ENCODE data around the gene STK32C.

The STK32C gene

DNA sequence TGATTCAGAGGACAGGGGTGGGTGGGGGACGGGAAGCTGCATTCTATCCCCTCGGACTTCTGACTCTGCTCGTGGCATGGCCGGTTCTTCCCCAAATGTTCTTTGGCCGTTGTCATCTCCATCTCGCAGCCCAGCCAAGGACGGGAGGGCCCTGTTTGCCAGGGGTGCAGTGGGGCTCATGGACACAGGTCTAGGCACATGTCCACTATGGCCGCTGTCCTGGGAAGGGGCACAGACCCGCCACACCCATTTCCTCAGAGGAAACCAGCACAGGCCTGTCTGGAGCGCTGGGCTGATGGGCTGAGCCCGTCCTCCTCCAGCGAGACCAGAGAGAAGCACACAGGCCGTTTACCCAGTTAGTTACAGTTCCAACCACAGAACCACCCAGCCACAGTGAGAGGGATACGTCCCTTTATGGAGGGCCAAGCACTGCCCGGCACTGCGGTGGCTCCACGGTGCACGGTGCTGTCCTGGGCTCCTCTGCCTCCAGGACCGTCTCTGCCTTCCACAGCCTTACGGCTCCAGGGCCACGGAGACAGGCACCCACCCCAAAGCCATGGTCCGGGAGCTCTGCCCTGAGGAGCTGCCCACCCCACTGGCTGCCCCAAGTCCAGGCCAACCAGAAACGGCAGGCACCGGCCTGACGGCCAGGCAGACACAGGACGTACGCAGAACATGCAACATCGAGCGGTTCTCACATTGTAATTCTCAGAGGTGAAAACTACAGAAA, 100.8 kb downstream of the STK32C start:
- DNase-seq: no peak

- no peak for DNase-seq
Measured at GRCh38 chr10:132206377-132206745, 101.4 kb downstream of the STK32C start.

DNA sequence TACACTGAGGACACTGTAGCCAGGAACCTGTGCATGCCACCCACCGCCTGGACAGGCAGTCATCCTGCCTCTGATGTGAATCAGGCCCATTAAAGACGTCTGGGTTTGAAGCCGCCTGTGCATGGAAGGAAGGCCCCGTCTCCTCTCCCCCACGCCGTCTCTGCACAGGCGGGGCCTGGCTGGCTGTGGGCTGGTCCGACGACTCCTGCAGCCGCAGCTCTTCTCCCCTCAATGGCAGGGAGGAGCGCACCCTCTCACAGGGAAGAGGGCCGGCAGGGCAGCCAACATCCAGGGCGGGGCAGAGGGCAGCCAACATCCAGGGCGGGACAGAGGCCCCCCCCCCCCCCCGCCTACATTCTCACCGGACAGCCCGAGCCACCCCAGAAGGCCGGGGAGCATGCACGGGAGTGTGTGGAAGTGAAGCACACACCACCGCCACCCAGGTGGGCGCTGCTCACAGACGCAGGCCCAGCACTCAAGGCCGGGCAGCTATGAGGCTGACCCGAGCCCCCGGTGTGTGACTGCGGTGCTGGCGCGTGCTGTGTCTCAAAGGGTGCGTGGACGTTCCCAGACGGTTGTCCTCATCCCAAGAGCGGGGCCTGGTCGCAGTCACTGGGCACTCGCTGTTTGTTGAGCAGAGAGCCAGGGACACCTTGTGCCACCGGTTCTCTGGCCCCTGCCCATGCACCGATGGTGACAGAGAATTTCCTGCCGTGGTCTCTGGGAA, 101.9 kb downstream of the STK32C start:
- DNase-seq: no peak

- DNase-seq: no peak
Measured at GRCh38 chr10:132204781-132205473, 102.8 kb downstream of the STK32C start.

GRCh38 chr10:132204078-132204780, 103.5 kb downstream of the STK32C start:
- no peak for DNase-seq

DNA sequence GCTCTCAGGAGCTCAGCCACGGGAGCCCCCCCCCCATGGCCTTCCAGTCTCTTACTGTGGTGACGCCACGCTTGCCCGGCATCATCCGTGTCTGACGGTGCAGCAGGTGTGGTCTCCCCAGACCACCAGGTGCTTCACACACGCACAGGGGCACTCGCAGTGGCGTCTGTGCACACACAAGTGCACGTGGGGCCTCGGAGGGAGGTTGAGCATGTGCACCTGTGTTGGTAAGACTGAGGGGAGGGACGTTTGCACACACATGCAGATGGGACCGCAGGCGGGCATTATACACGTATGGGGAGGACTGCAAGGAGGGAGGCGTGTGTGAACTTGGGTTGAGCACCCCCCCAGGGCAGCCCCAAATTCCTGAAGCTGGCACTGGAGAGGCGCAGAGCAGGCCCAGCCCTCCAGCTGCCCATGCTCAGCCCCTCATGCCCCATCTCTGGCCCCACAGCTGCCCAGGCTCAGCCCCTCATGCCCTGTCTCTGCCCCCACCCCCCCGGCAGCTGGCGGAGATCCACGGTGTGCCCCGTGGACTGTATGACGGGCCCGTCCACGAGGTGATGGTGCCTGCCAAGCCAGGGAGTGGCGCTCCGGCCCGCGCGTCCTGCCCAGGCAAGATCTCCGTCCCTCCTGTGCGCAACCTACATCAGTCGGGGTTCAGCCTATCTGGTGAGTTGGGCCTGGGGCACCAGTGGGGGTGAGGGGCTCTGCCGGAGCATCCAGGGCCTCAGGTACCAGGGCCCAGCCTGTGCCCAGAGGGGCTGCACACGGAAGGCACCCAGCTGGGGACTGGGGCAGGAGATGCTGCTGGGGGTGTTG, 104.3 kb downstream of the STK32C start:
- DNase-seq: no peak

- DNase-seq: no peak
Measured at GRCh38 chr10:132202070-132202970, 105.4 kb downstream of the STK32C start.

DNA sequence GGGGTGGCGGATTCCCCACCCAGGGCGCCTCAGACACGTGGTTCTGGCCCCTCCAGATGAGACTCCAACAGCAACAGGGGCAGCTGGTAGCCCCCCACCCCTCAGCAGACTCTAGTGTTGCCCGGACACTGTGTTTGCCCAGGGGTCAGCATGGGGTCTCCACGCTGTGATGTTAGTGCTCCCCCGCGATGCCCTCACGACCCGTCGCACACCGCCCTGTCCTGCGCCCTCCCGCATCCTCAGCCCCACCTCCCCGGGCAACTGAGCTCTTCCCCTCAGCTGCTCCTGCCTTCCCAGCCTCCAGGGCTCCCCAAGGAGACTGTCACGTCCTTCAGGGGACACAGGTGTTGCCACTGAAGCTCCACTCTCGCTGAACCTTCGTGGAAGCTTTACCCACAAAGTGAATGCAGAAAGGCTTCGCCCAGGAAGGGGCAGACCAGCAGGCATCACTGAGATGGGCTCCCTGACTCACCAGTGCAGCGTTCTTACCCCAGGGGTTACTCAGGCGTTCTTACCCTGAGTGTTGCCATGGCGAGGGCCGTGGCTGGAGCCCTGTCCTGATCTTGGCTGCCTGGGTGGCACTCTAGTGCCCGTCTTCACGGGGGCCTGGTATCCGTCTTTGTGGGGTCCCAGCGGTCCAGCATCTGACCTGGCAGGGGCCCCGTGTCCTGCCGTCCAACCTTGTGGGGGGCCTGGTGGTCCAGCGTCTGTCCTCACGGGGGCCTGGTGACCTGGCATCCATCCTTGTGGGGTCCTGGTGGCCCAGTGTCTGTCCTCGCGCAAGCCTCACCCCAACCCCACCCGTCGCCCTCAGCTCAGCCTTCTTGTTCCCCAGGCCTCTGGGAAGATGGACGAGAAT, 106.4 kb downstream of the STK32C start:
- no peak for DNase-seq

DNA sequence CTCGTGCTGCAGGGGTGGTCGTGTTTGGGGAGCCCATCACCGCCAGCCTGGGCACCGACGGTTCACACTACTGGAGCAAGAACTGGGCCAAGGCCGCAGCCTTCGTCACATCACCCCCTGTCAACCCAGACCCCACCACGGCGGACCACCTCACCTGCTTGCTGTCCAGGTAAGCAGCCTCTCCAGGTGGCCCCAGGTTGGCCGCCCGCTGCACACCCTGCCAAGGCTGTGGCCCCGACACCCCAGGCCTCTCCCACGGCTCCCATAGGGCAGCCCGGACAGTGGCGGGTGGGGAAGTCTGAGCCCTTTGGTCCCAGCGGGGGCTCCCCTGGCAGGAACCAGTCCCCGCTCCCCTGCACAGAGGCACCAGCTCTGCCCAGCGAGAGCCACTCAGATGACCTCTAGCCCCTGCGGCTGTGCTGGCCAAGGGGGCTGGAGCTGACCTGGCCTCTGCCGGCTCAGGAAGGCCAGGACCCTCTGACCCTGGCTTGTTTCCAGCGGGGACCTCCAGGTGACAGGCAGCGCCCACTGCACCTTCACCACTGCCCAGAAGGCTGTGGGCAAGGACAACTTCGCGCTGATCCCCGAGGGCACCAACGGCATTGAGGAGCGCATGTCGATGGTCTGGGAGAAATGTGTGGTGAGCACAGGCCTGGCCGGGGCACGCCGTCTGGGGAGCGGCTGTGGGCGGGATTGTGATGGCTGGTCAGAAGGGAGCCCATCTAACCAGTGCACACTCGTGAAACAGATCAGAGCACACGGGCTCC, 107.2 kb downstream of the STK32C start:
- DNase-seq: no peak

DNA sequence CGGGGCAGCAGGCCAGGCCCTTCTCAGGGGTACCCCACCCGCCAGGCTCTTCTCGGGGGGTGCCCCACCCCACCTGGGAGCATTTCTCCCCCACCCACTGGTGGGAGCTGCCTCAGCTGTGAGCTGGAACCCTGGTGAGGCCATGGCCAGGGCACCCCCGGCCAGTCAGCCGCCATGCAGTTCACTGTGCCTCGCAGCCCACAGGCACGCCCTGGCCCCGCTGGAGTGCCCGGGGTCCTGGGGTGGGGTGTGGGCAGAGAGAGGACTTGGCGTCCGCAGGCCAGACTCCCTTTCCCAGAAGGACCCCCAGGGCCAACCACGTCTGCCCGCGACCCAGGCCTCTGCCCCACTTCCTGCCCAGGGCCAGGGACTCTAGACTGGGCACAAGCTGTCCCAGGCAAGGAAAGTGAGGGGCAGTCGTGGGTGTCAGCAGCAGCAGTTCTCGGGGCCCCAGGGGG, 107.9 kb downstream of the STK32C start:
- DNase-seq: no peak

- no peak for DNase-seq
Measured at GRCh38 chr10:132199268-132199853, 108.4 kb downstream of the STK32C start.

- no peak for DNase-seq
Measured at GRCh38 chr10:132198381-132199181, 109.2 kb downstream of the STK32C start.

- DNase-seq: no peak
Measured at GRCh38 chr10:132198068-132198370, 109.7 kb downstream of the STK32C start.

DNA sequence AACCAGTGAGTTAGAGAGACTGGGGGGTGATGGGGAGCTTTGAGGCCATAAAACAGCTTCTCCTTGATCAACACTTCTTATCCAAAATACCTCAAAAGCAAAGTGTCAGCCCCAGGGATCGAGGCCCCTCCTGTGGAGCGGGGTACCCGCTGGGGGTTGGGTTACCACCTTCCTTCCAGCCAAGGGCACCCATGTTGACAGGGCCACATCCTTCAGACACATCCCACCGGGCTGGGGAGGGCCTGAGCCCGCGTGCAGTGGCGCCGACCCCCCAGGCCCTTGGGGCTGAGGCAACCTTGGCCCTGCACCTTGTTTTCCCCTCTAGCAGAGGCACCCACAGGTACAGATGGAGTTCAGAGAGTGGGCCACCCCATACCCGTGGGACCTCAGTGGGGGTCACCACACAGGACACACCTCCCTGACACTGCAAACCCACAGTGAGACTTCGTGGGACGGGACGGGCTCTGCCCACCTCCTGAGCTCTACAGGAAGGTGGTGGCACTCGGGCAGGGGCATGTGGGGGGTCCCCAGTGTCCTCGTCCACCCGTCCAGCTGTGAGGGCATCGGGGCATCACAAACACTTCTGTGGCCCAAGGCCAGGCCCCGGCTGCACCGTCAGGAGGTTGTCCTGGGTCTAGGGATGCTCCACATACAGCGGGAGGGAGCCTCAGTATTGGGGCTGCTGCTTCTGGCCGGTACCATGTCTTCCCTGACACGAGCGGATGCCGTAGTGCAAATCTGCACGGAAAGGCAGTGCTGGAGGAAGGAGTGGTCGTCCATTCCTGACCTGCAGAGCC, 110.3 kb downstream of the STK32C start:
- no peak for DNase-seq

GRCh38 chr10:132196178-132197113, 111.3 kb downstream of the STK32C start:
- DNase-seq: no peak

- no peak for DNase-seq
Measured at GRCh38 chr10:132195366-132196075, 112.2 kb downstream of the STK32C start.
